SIG-M5 (cell line): ENCODE measurements around the gene STX19.

Experiments used
- DNase-seq: peaks from one replicate; lab custom pipeline; 2025; lab: John Stamatoyannopoulos, UW

STX19 gene

DNA sequence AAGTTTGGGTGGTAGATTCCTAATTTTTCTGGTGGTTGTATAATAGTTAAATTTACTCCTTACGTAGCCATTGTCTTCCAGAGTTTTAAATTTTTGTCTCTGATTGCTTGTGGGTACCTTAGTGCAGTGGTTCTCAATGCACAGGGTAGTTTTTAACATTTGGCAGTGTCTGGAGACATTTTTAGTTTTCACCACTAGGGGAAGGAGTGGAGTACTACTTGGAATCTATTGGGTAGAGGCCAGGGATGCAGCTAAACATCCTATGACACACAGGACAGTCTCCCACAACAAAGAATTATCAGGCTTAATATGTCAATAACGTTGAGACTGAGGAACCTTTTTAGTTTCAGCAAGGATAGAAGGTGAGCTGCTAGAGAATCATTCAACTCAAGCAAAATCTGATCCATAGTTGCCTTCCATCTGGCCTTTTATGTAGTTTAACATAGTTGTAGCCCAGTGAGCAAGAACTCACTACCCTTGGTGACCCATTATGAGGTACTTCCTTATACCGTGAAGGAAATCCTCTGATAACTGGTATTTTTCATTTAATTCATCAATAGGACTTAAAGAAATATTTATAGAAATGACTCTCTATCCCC lies 8.6 kb upstream of the STX19 start:
- no peak for DNase-seq

DNA sequence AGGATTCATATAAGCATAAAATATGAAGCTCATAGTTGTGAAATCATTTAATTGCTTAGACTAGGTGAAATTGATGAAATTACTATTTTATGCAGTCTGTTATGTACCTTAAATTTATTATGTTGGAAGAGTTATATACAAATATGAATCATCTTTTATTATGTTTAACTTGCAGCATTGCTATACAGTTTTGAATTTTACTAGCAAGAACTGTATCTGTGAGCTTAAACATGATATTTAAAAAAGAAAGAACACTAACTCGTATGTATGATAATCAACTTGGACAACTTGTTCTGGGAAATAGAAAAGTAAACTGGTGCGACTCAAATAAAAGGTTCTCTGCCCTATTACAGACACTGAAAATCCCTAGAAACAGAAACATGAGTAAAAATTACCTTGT lies 1.8 kb downstream of the STX19 start:
- no peak for DNase-seq

DNA sequence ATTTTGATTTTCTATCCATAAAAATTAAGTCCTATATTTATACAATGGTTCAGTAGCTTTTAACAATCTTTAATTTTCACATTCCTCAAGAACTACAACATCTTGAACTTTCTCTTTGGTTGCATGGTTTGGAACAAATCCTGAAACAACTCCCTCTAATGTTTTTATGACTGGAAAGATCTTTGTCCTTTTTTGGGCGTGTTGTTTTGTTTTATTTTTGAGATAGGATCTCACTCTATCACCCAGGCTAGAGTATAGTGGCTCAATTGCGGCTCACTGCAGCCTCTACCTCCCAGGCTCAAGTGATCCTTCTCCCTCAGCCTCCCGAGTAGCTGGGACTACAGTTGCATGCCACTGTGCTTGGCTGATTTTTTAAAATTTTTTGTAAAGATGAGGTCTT lies 4.0 kb downstream of the STX19 start:
- no peak for DNase-seq

DNA sequence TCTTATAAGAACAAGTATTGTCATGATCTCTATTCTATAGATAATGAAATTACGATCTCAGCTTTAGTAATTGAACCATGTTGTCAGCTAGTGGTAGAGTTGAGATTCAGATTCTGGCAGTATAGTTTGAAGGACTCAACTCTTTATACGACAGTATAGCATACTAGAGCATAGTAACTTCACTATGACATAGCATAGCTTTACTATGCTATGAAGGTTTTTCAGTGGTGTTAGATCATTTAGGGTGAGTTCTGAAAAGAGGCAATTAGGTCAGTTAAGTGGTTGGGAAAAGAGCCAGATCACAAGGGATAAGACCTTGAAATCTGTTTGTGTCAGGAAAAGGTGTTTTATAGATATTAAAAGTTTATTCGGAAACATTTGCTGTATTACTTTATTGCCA lies 8.1 kb downstream of the STX19 start:
- DNase-seq = no peak

DNA sequence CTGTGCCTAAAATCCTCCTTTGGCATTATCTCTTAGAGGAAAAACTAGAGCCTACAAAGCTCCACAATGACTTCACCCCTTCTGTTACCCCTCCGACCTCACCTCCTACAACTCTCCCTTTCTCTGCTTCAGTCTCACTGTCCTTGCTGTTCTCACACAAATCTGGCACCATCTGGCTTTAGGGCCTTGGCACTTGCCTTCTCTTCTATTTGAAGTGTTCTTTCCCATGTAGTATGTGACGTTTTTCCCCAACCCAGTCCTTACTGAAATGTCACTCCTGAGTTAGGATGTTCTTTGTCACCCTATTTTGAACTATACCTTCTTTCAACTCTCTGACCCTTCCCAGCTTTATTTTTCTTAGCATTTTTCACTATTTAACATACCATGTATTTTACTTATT lies 8.7 kb downstream of the STX19 start:
- DNase-seq = no peak

DNA sequence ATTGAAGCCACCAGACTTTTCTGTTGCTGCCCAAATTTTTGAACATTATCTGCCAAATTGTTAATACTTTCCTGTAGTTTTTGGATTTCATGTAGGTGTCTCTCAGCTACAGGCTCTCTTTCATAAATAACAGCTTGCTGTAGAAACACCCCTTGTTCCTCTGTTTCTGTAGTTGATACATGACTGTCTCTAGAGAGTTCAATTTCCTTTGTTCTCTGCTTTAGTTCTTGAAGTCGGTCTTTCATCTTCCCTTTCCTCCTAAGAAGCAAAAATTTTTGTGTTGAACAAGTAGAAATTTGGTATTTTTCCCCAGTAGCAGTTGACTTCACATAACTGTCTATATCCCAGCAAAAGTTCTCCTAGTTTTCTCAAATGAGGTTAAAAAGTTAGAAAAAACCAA lies 13.4 kb downstream of the STX19 start:
- no peak for DNase-seq

DNA sequence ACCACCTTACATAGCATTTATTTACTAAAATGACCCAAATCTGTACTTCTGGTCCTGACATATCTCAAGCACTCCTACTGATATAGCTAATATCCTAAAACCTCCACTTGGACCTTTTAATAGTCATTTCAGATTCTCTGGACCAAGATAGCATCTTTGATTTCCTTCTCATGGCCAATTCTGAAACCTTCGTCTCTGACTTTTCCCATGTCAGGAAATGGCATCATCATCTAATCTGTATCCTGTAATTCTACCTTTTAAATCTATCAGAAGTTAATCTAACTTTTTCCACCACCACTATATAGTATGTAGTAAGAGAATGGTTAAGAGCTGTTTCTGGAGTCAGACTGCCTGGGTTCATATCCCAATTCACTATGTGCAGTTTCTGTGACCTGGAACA lies 16.2 kb downstream of the STX19 start:
- DNase-seq = no peak

DNA sequence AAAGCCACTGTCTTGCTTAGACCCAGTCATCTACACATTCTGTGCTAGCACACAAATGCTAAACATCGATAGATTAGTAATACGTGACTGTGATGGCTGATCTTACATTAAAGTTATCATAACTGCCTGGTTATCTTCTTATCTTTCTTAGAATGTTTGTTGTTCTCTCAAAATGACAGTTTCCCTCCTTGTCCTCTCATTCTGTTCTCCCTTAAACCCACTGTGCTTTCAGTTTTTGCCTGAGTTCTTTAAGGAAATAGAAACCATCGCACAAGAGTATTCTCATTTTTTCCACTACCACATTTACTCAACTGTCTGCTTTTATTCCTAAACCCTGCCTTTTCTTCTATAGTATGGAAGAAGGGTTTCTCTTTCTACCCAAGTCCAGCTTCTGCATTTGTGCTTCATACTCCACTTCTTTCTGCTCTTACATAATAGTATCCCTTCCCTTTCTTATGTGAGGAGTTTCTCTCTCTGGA lies 17.1 kb downstream of the STX19 start:
- no peak for DNase-seq

DNA sequence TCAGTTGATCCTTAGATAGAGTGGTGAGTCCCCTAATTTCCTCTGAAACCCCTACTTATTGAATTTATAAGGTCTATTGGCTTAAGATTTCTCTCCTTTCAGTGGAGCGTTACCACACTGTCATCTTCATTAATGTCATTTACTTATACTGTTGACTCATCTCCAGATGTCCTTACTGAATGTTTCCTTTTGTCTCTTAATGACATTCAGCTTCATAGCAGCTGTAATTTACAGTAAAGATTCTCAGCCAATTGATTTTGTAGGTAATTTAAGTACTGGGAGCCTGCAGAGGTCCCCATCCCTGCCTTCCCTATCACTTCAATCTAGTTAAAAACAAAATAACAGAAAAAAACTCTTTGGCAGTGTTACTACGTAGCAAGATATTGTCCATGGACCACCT lies 18.8 kb downstream of the STX19 start:
- no peak for DNase-seq

DNA sequence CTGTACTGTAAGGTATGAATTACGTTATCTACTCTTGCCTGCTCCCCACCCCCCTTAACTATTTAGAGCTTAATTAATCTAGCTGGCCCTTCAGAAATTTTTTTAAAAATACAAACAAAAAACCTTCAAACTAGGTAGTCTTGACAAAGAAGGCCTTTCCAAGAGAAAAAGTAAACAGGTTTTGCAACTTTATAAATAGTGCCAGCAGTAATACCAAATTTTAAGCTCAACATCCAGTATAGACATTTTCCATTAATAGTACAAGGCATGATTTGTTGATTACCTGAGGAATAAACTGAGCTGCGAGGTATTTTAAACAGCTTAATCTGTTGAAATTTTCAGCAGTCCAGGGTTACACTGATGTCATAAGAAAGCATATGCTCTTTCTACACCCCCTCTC lies 20.1 kb downstream of the STX19 start:
- DNase-seq = no peak

DNA sequence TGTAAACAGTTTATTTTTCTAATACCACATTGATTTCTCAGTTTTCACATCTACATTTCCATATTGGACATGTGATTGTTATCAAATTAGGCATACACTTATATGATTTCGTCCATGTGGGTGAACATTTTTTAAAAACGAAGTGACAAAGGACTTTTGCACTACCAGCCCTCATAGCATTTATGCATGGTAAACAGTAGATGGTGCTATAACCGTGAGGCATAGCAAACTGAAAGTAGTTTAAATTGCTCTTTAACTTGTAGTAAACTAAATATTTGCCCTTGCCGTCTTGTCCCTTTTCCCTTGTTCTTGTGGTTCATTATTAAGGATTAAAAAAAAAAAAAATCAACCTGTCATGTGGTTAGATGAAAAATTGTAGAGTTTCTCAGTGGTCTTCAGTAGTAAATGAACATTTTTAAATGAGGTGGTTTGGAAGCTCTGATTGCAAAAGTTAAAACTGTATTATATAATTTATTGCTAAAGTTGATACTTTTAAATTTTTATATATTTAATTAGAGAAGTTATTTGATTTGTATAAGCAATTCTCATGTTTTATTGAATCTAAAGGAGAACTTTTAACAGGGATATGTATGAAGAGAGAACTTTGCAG lies 24.0 kb downstream of the STX19 start:
- no peak for DNase-seq

DNA sequence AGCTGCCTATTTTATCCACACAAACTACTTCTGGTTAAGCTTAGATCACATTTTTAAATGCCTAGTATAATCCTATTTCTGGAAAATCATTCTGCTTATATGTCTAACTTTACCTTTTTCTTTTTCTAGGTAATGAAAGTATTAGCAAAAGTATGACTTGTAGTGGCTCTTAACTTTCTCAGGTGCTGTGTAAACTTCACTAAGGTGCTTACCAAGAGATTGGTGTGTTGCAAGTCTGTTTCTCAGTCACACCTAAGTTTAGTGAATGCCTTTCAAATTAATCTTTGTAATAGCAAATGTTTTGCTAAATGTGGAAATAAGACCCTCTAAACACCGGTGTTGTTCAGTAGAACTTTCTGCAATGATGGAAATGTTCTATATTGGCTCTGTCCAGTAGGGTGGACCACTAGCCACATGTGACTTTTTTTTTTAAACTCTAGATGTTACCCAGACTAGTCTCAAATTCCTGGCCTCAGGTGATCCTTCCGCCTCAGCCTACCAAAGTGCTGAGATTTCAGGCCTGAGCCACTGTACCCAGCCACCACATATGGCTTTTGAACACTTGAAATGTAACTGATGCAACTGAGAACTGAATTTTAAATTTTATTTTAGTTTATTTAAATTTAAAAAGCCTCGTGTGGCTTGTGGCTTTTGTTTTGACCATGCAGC lies 26.4 kb downstream of the STX19 start:
- no peak for DNase-seq

DNA sequence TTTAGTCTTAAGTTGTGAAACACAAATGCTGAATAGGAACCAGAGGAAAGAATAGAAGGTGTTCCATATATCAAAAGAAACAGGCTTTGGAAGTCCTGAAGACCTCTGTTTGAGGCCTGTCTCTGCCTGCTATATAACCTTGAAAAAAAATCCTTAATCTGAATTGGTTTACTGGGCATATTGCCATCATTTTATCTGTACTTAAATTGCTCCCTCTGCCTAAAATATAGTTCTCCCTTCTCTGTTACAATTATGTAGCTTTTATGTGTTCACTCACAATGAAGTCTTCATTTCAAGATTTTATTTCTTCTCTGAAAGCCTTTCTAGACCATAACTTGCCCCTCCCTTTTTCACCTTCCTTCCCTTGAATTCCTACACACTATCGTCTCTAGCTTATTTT lies 27.2 kb downstream of the STX19 start:
- no peak for DNase-seq

DNA sequence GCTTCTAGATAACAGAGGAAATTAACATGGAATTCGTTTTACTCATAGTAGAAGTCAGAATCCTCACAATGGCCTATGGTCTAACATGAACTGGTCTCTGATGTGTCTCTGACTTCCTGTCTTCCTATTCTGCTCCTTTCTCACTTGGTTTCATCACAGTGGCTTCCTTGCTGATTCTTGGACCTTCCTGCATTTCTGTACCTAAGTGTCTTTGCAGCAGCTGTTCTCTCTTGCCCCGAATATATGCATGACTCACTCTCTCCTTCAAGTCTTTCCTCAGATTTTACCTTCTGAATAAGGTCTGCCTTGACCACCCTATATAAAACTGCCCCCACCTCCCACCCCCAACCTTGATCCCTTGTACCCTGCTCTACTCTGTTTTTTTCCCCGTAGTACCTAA lies 34.3 kb downstream of the STX19 start:
- no peak for DNase-seq

DNA sequence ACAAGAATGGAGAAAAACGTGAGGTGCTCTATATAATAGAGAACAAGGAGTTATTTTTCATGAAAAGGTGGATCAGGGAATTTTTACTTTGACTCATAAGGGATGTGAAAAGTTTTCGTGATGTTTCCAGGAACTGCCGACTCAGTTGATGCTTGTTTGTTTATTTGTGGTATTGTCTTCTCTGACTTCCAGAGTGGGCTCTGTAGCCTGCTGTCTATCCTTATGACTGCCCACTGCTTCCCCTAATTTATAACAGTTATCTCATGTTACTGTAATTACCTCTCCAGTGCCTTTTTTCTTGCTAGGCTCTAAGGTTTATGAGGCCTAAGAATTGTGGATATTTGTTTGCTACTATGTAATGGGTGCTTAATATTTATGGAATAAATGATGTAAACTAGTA lies 36.2 kb downstream of the STX19 start:
- DNase-seq = no peak

DNA sequence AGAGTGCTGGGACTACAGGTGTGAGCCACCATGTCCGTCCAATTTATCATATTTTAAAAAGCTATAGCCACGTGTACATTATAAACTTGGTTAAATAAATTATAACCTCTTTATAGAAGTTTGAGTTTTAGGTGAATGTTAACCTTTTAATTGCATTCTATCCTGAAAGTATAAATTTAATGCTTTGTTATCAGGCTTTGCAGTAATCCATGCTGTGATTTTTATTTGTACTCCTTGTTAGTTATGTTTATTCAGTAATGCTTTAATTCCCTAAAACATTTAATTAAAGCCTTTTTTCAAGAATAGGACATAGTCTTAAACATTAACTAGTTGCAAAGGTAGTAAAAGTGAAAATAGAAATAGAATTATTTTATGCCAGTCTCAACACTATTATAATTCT lies 36.8 kb downstream of the STX19 start:
- no peak for DNase-seq

DNA sequence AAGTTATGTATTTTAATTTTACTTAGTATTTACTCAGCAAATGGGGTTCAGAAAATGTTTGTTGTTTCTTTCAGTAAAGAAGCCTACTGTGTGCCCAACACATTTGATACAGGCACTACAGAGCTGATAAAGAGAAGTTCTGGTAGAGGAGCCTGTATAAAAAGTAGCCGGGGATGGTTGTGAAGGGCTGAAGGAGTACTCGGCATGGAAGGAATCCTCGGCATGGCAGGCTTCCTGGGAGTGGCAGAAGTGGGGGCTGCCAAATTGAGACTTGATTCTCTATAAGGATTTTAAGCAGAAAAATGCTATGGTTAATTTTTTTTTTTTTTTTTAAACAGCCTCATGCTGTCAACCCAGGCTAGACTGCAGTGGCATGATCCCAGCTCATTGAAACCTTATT lies 39.2 kb downstream of the STX19 start:
- no peak for DNase-seq

DNA sequence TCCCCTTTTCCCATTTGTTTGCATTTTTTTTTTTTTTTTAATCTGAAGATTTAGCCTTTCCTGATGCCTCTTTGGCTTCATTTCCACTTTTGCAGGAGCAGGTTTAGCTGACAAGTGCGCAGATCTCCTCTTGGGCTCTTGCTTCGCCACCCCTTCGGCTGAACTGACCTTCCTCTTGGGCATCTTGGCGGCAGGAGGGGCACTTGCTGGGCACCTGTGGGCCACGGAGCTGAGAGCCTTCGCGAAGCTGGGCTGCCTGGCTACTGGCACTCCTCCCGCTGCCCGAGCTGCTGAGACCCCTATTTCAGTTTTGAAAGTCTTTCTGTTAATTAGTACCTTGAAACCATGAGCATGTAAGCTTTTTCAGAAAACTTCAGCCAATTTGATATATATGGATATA lies 39.6 kb downstream of the STX19 start:
- DNase-seq = no peak

DNA sequence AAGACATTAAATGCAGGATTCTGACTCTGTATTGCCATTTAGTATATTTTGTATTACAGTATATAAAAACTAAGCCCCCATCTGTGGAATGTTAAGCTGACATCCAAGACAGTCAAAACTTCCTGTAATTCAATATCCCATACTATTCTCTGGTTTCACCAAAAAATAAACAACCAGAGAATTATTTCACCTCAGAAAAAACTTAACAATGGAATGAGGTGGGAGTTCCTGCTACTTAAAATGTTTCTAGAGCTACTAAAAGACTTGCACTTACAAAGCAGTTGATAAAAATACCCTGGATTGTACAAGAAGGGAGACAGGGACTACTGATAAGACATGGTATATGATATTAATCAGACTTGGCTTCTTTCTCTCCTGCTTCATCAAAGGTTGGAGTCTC lies 40.1 kb downstream of the STX19 start:
- DNase-seq = no peak

DNA sequence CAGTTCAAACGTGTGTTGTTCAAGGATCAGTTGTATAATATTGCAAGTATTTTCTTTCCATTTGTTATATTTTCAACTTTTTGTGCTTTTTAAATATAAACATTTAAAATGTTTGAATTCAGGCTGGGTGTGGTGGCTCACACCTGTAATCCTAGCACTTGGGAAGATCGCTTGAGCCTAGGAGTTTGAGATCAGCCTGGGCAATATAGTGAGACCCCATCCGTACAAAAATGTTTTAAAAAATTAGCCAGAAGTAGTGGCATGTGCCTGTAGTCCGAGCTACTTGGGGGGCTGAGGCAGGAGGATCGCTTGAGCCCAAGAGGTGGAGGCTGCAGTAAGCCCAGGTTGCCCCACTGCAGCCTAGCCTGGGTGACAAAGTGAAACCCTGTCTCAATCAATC lies 43.8 kb downstream of the STX19 start:
- no peak for DNase-seq

DNA sequence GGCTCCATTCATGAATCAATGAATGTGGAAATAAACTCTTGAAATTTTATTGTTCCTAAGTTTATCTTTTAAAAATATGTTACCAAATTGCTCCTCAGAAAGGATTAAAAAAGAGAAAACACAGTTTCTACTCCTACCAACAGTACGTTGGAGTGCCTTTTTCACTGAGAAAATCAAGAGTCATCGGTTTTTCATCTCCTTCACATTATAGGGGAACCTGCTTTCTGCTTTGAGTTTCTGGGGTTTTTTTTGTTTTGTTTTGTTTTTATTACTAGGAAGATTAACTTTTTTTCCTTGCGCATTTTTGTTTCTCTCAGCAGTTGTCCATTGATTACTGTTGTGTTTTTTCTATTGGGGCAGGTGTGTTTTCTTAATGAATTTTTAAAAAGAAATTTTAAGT lies 45.0 kb downstream of the STX19 start:
- DNase-seq = no peak

DNA sequence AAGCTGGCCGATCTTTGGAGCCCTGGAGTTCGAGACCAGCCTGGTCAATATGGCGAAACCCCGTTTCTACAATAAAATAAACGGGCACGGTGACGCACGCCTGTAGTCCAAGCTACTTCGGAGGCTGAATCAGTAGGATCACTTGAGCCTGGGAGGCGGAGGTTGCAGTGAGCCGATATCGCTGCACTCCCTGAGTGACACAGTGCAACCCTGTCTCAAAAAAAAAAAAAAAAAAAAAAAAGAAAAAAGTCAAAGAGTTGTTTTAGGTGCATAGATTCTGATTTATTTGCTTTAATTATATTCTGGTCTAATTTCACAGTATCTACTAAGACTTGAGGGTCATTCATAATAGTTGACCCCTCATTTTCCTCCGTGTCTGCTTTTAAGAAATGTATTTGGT lies 46.7 kb downstream of the STX19 start:
- no peak for DNase-seq

DNA sequence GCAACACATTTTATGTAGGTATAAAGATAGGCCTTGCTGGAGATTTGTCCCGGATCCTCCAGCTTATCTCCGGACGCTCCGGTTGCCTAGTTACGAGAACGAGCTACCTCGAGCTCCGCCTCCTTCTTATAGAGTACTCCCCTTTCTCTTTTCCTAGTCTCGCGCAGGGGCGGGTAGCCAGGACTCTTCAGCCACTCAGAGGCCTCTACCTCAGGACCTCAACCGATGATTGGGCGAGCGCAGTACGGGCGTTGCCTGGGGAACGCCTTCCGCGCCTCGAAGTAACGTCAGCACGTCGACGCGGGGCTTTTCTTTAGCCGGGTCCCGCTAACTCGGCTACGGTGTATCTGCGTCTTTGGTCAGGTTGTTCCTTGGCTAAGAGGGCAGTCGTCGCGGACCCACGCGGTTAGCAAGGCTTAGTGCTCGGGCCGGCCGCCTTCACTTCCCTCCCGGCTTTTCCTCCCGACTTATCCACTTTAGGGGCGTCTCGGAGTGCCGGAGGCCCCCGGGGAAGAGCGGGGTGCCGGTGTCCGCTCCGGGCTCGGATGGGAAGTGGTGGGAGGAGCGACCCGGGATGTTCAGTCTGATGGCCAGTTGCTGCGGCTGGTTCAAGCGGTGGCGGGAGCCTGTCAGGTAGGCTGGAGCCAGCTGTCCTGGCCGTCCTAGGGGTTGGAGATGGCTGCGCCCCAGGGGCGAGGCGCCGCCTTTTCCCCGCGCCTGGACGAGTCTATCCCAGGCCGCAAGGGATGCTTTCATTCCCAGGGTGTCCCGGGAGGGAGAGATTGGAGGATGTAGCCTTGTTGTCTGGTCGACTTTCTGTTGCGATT lies 48.3 kb downstream of the STX19 start, which contains the start of gene ARL13B:
Gene ARL13B (plus strand): TSS at position 306 of the 827 bp plus-strand sequence. CDS start 269 bp downstream, at position 575.
- DNase-seq = peak; percentile 88
